Spleen (tissue), 11 donors: ENCODE data around the gene MFNG. TPM values are rescaled to one million over a fixed set of nuclear protein-coding genes. Genes with fewer than 3 reads are reported as not detected.

ENCODE experiments used
- DNase-seq: peaks from one replicate; pipeline ENCODE4 v3.0.0-alpha.2; 2020
- H3K27ac ChIP-seq, 8 donors: fragments of 200-600 bp; sonication (generic) in 7 of 8; 1 replicate in 4 of 8; 2 replicates in 4 of 8; pipeline versions ENCODE4 v1.5.0 to v1.8.0; 2016 to 2021; ENCODE audit warnings: inconsistent platforms in 4 of 8, mild to moderate bottlenecking in 4 of 8, moderate library complexity in 1 of 8
- H3K27me3 ChIP-seq, 7 donors: fragments of 200-600 bp; sonication (generic) in 6 of 7; replicated peaks in 1 of 7; 1 replicate in 4 of 7; 2 replicates in 3 of 7; pipeline versions ENCODE4 v1.5.0 to v1.8.0; 2016 to 2021; ENCODE audit warnings: inconsistent platforms in 3 of 7, mild to moderate bottlenecking in 1 of 7
- H3K36me3 ChIP-seq, 6 donors: fragments of 200-600 bp; sonication (generic) in 5 of 6; 1 replicate in 4 of 6; 2 replicates in 2 of 6; pipeline versions ENCODE4 v1.5.0 to v1.8.0; 2016 to 2021; ENCODE audit warnings: inconsistent platforms in 2 of 6
- H3K4me1 ChIP-seq, 6 donors: fragments of 200-600 bp; sonication (generic) in 5 of 6; 1 replicate in 3 of 6; 2 replicates in 3 of 6; pipeline versions ENCODE4 v1.5.0 to v1.8.0; 2016 to 2021; ENCODE audit warnings: inconsistent platforms in 3 of 6
- H3K4me3 ChIP-seq, 8 donors: fragments of 200-600 bp; sonication (generic) in 7 of 8; 1 replicate in 4 of 8; 2 replicates in 4 of 8; pipeline versions ENCODE4 v1.5.0 to v1.8.0; 2016 to 2021; ENCODE audit warnings: inconsistent platforms in 4 of 8, mild to moderate bottlenecking in 4 of 8, moderate library complexity in 2 of 8
- H3K9me3 ChIP-seq, 8 donors: fragments of 200-600 bp; sonication (generic) in 7 of 8; 1 replicate in 4 of 8; 2 replicates in 4 of 8; pipeline versions ENCODE4 v1.5.0 to v1.8.0; 2016 to 2021; ENCODE audit warnings: inconsistent platforms in 4 of 8
- CTCF ChIP-seq, 11 experiments: fragments of 200-600 bp in 7 of 11; fragments of 450-650 bp in 4 of 11; sonication (generic) in 4 of 11; IDR thresholded peaks in 8 of 11; conservative IDR thresholded peaks in 3 of 11; 1 replicate in 7 of 11; 2 replicates in 4 of 11; pipeline versions ENCODE4 v1.4.0 to v1.8.0; 2016 to 2021; ENCODE audit warnings: antibody characterized with exemption in 11 of 11, inconsistent platforms in 4 of 11, mild to moderate bottlenecking in 1 of 11
- POLR2A ChIP-seq, 3 donors: fragments of 450-650 bp; IDR thresholded peaks; one replicate each; pipeline ENCODE4 v1.5.1; 2017; ENCODE audit warnings: antibody characterized with exemption in 3 of 3, mild to moderate bottlenecking in 1 of 3
- POLR2AphosphoS5 ChIP-seq, 3 donors: sonication (generic); formaldehyde crosslinking; IDR thresholded peaks; one replicate each; pipeline ENCODE4 v1.5.1; 2017; ENCODE audit warnings: antibody characterized with exemption in 3 of 3
- WGBS, 5 donors: extraction: QIAGEN DNeasy Blood & Tissue Kit in 3 of 5; methylation state at CpG; one replicate each; pipeline versions ENCODE4 v1.1.5 to v1.1.7; 2013 to 2018; 5-methylcytosine and 5-hydroxymethylcytosine counted together
- intact Hi-C: fragments of 100-400 bp; cut with DNase I; formaldehyde crosslinking; loops from one replicate; pipeline ENCODE4 v1.15.0; 2023; ENCODE audit warnings: low total_unique reads
- polyA plus RNA-seq, 3 donors: library from polyadenylated mRNA; stranded (reverse); fragments of 200-250 nt; gene quantifications; one replicate each; pipeline ENCODE4 v1.2.1, GENCODE V29; 2013
- total RNA-seq, 7 donors: library from RNA; depleted of rRNA in 3 of 7; stranded (reverse); fragments of >200 nt in 3 of 7; fragmentation: NEBNext Ultra II Directional in 4 of 7; extraction: Animal tissue kit (Norgen Biotek cat#: 25700) in 4 of 7; gene quantifications; one replicate each; pipeline versions ENCODE4 v1.1.0 to v1.2.1, GENCODE V29; 2016 to 2021
- donor health status: healthy with polysubstance abuse.
- donor health status: DM: no; HTN: no; CAD: no; lungs with moderate emphysema.
- donor health status: DM: no; HTN: no; CAD: no.
- donor health status: Bipolar disorder and iron deficiency.
- donor health status: healthy.
- donor health status: DM: no; HTN: no; CAD: no.
- donor health status: DM: yes; HTN: yes; CAD: no.

Gene MFNG
- total and polyA plus RNA-seq, 10 donors: 38.7 to 138 (median 96.6) TPM

- no peak for DNase-seq
- peak within 1 kb of the TSS in 5 of 8 donors; percentile 44 to 70 (median 59) for H3K27ac ChIP-seq
- TF ChIP-seq POLR2AphosphoS5 (IDR thresholded peaks at IDR 0.05) (peak in 1 of 3 donors; percentile 38), POLR2A (IDR thresholded peaks at IDR 0.05) (no peak), CTCF (IDR thresholded peaks at IDR 0.05 in 8 of 11, conservative IDR thresholded peaks at IDR 0.05 in 3 of 11) (no peak)
- intact Hi-C loops: no loop called here
- peaks cover 0 to 6% (median 0%) of the 10 kb centered on the region in 6 donors for H3K36me3 ChIP-seq
- H3K9me3 ChIP-seq: peaks cover 0 to 7% (median 0%) of the 10 kb centered on the region in 8 donors
- WGBS, 5 donors: 6 to 14% (median 11%) methylated on average over 29 to 99 of the region's 99 CpGs
- peak within 1 kb of the TSS; percentile 38 to 81 (median 54) for H3K4me3 ChIP-seq
- H3K4me1 ChIP-seq: peaks cover 0 to 42% (median 25%) of the 10 kb centered on the region in 6 donors
- peaks cover 0 to 65% (median 19%) of the 10 kb centered on the region in 7 donors for H3K27me3 ChIP-seq
These were observed 33.3 kb upstream of the MFNG start, which contains the start of gene CARD10 for GRCh38 chr22:37519268-37520195. Gene CARD10, minus strand, starts transcription at chr22:37519415. Its CDS starts 215 bp downstream, at chr22:37519200.

- H3K9me3 ChIP-seq: peaks cover 0 to 7% (median 0%) of the 10 kb centered on the region in 8 donors
- WGBS, 5 donors: 15 to 23% (median 20%) methylated on average over 17 to 63 of the region's 63 CpGs
- peak overlapping the region; percentile 38 to 81 (median 54) for H3K4me3 ChIP-seq
- peaks cover 0 to 59% (median 19%) of the 10 kb centered on the region in 7 donors for H3K27me3 ChIP-seq
- TF ChIP-seq POLR2AphosphoS5 (IDR thresholded peaks at IDR 0.05) (peak in 1 of 3 donors; percentile 27), POLR2A (IDR thresholded peaks at IDR 0.05) (no peak), CTCF (IDR thresholded peaks at IDR 0.05 in 8 of 11, conservative IDR thresholded peaks at IDR 0.05 in 3 of 11) (no peak)
- peaks cover 0 to 44% (median 26%) of the 10 kb centered on the region in 6 donors for H3K4me1 ChIP-seq
- H3K27ac ChIP-seq: peak overlapping the region in 5 of 8 donors; percentile 44 to 70 (median 59)
- peaks cover 0 to 6% (median 0%) of the 10 kb centered on the region in 6 donors for H3K36me3 ChIP-seq
- no peak for DNase-seq
- intact Hi-C loops: no loop called here
These were observed 32.5 kb upstream of the MFNG start for GRCh38 chr22:37518509-37519267.

GRCh38 chr22:37517826-37518450 lies 31.8 kb upstream of the MFNG start:
- H3K27ac ChIP-seq: peak overlapping the region in 3 of 8 donors; percentile 59 to 70 (median 68)
- no peak for DNase-seq

More at GRCh38 chr22:37517826-37518450, 31.8 kb upstream of the MFNG start:
- H3K27me3 ChIP-seq: peaks cover 0 to 55% (median 19%) of the 10 kb centered on the region in 7 donors
- peaks cover 0 to 6% (median 0%) of the 10 kb centered on the region in 6 donors for H3K36me3 ChIP-seq
- intact Hi-C loops: no loop called here
- H3K9me3 ChIP-seq: peaks cover 0 to 7% (median 0%) of the 10 kb centered on the region in 8 donors
- H3K4me3 ChIP-seq: peak overlapping the region in 6 of 8 donors; percentile 52 to 81 (median 56)
- peaks cover 0 to 49% (median 30%) of the 10 kb centered on the region in 6 donors for H3K4me1 ChIP-seq
- 81 to 93% (median 92%) methylated on average over 7 to 15 of the region's 15 CpGs for WGBS, 5 donors
- TF ChIP-seq CTCF (IDR thresholded peaks at IDR 0.05 in 8 of 11, conservative IDR thresholded peaks at IDR 0.05 in 3 of 11) (no peak), POLR2AphosphoS5 (IDR thresholded peaks at IDR 0.05) (no peak), POLR2A (IDR thresholded peaks at IDR 0.05) (no peak)
